ENCODE measurements around the gene PPP2R2C. TPM values are rescaled to one million over a fixed set of nuclear protein-coding genes. Genes with fewer than 3 reads are reported as not detected.

PPP2R2C gene
- total RNA-seq, 1 experiment from 2014 or later, result 32.9 TPM

- Histone ChIP-seq H3K36me3 (ENCODE audit: control insufficient read depth in 1 of 2, insufficient read depth in 2 of 2, low read length in 2 of 2) (no peaks in the 10 kb centered on the region), H2AFZ (ENCODE audit: low read depth, low read length, poor library complexity, severe bottlenecking) (no peak overlapping the region), H3K4me2 (ENCODE audit: low read length) (no peak overlapping the region), H3K4me3 (replicated peaks in 1 of 2; ENCODE audit: low read depth in 1 of 2, low read length in 2 of 2) (no peak overlapping the region), H3K9ac (ENCODE audit: low read length) (no peak overlapping the region), H3K27ac (ENCODE audit: low read depth, low read length) (no peak overlapping the region), H3K79me2 (ENCODE audit: insufficient read depth, low read length) (no peaks in the 10 kb centered on the region), H3K9me3 (ENCODE audit: control insufficient read depth in 1 of 2, insufficient read depth in 1 of 2, low read depth in 1 of 2, low read length in 2 of 2) (no peaks in the 10 kb centered on the region), H3K4me1 (ENCODE audit: control insufficient read depth in 1 of 2, insufficient read depth in 2 of 2, low read length in 2 of 2) (no peaks in the 10 kb centered on the region), H3K27me3 (ENCODE audit: insufficient read depth, low read length) (peaks cover 10% of the 10 kb centered on the region; the same call in 1 of the 2 replicates), H4K20me1 (ENCODE audit: insufficient read depth) (no peaks in the 10 kb centered on the region), H3K9me2 (ENCODE audit: insufficient read depth) (no peaks in the 10 kb centered on the region)
- DNase-seq (ENCODE audit: low read depth, low spot score) (no peak), ATAC-seq (no peak)
- BruUV-seq (replicated peaks), result no TSS peak
- ChIA-PET RAD21 (ENCODE audit: low non-redundant PET in 1 of 2, low total read pairs in 2 of 2, uncharacterized antibody in 2 of 2, unreplicated experiment in 2 of 2) (no interaction called here), CTCF (no interaction called here), POLR2A (no interaction called here)
- intact Hi-C loops (cut with micrococcal nuclease), result no loop called here
- TF ChIP-seq RAD21 (IDR thresholded peaks at IDR 0.05; ENCODE audit: low read depth), result no peak
- no peak for TF ChIP-seq JUND (IDR thresholded peaks at IDR 0.05)
- no peak for TF ChIP-seq CBX3 (IDR thresholded peaks at IDR 0.05; ENCODE audit: low read depth)
- no peak for TF ChIP-seq POLR2A (IDR thresholded peaks at IDR 0.05; ENCODE audit: borderline replicate concordance, extremely low read depth, insufficient read depth, insufficient read length)
- TF ChIP-seq, protein P1, sequence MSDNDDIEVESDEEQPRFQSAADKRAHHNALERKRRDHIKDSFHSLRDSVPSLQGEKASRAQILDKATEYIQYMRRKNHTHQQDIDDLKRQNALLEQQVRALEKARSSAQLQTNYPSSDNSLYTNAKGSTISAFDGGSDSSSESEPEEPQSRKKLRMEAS (IDR thresholded peaks at IDR 0.05), result no peak
- no peak for TF ChIP-seq CEBPB (IDR thresholded peaks at IDR 0.05; ENCODE audit: low read depth)
- no peak for TF ChIP-seq YY1 (IDR thresholded peaks at IDR 0.05; ENCODE audit: extremely low read depth, insufficient replicate concordance, low read depth, low read length)
- TF ChIP-seq ZNF274 (IDR thresholded peaks at IDR 0.05; ENCODE audit: low read depth, low read length), result no peak
- no peak for TF ChIP-seq ATF3 (IDR thresholded peaks at IDR 0.05)
- TF ChIP-seq, protein P2, sequence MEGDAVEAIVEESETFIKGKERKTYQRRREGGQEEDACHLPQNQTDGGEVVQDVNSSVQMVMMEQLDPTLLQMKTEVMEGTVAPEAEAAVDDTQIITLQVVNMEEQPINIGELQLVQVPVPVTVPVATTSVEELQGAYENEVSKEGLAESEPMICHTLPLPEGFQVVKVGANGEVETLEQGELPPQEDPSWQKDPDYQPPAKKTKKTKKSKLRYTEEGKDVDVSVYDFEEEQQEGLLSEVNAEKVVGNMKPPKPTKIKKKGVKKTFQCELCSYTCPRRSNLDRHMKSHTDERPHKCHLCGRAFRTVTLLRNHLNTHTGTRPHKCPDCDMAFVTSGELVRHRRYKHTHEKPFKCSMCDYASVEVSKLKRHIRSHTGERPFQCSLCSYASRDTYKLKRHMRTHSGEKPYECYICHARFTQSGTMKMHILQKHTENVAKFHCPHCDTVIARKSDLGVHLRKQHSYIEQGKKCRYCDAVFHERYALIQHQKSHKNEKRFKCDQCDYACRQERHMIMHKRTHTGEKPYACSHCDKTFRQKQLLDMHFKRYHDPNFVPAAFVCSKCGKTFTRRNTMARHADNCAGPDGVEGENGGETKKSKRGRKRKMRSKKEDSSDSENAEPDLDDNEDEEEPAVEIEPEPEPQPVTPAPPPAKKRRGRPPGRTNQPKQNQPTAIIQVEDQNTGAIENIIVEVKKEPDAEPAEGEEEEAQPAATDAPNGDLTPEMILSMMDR (IDR thresholded peaks at IDR 0.05 in 2 of 3, conservative IDR thresholded peaks at IDR 0.05 in 1 of 3; ENCODE audit: borderline replicate concordance in 1 of 3, insufficient read depth in 1 of 3, low read depth in 2 of 3, low read length in 2 of 3), result no peak
- TF ChIP-seq REST (IDR thresholded peaks at IDR 0.05; ENCODE audit: low read depth), result no peak
- no peak for TF ChIP-seq EGR1 (IDR thresholded peaks at IDR 0.05; ENCODE audit: low read depth)
- TF ChIP-seq TCF7L2 (IDR thresholded peaks at IDR 0.05; ENCODE audit: borderline replicate concordance, extremely low read depth, insufficient read depth, insufficient read length), result no peak
Observed at GRCh38 chr4:6364581-6364980, 107.8 kb downstream of the PPP2R2C start.

Measured in HCT116 (cell line).